HEK293 (cell line): Measurements from ENCODE around the gene PA2G4.

Source experiments
- REPIN1 ChIP-seq: fragments of 450-650 bp; formaldehyde crosslinking; IDR thresholded peaks from 2 replicates; pipeline ENCODE4 v1.5.1; 2017; ENCODE audit warnings: missing biosample characterization, missing genetic modification characterization, low read depth
- SP7 ChIP-seq: fragments of 450-650 bp; formaldehyde crosslinking; IDR thresholded peaks from 2 replicates; pipeline ENCODE4 v1.5.1; 2016; ENCODE audit warnings: missing biosample characterization, missing genetic modification characterization
- TRIM28 ChIP-seq: IDR thresholded peaks from 2 replicates; pipeline ENCODE4 v1.6.1; 2011; ENCODE audit warnings: low read length, control low read depth, borderline replicate concordance
- WT1 ChIP-seq: fragments of 450-650 bp; formaldehyde crosslinking; IDR thresholded peaks from 2 replicates; pipeline ENCODE4 v1.5.1; 2016; ENCODE audit warnings: missing biosample characterization, missing genetic modification characterization
- ZFP37 ChIP-seq: fragments of 450-650 bp; formaldehyde crosslinking; IDR thresholded peaks from 2 replicates; pipeline ENCODE4 v1.5.1; 2016; ENCODE audit warnings: missing biosample characterization, missing genetic modification characterization
- ZNF138 ChIP-seq: fragments of 450-650 bp; formaldehyde crosslinking; IDR thresholded peaks from 2 replicates; pipeline ENCODE4 v1.5.1; 2016; ENCODE audit warnings: missing biosample characterization, missing genetic modification characterization, borderline replicate concordance
- ZNF776 ChIP-seq: fragments of 450-650 bp; formaldehyde crosslinking; IDR thresholded peaks from 2 replicates; pipeline ENCODE4 v1.5.0; 2017; ENCODE audit warnings: missing biosample characterization, missing genetic modification characterization, borderline replicate concordance
- TF ChIP-seq, protein P1 (sequence below): fragments of 450-650 bp; formaldehyde crosslinking; IDR thresholded peaks from 2 replicates; pipeline ENCODE4 v1.5.1; 2016; ENCODE audit warnings: missing biosample characterization, missing genetic modification characterization

DNA sequence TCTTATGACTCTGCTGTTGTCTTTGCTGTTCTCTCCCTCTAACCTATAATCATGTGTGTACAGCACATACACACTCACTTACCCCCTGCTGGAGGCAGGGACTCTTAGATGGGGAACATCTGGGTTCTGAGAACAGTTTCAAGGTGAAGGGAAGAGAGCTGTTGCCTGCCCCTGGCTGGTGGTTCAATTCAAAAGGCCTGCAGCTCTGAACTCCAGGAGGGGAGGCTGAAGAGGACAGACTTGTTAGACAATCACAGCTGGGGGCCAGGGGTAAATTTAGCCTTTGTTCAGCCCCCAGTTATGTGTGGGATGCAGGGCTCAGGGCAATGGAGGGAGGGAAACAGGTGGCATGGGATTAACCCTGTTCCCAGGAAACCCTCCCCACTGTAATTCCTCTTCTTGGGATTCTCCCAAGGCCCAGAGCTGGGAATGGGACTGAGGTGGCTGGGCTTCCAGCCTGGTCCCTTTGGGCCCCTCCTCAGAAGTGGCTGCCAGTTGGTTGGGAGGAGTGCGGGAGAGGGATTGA, 50.0 kb downstream of the PA2G4 start:
- TF ChIP-seq, protein P1, sequence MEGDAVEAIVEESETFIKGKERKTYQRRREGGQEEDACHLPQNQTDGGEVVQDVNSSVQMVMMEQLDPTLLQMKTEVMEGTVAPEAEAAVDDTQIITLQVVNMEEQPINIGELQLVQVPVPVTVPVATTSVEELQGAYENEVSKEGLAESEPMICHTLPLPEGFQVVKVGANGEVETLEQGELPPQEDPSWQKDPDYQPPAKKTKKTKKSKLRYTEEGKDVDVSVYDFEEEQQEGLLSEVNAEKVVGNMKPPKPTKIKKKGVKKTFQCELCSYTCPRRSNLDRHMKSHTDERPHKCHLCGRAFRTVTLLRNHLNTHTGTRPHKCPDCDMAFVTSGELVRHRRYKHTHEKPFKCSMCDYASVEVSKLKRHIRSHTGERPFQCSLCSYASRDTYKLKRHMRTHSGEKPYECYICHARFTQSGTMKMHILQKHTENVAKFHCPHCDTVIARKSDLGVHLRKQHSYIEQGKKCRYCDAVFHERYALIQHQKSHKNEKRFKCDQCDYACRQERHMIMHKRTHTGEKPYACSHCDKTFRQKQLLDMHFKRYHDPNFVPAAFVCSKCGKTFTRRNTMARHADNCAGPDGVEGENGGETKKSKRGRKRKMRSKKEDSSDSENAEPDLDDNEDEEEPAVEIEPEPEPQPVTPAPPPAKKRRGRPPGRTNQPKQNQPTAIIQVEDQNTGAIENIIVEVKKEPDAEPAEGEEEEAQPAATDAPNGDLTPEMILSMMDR (tag by site-specific recombination), result no peak
- no peak for TF ChIP-seq WT1 (tag by site-specific recombination)
- no peak for TF ChIP-seq ZNF776
- no peak for TF ChIP-seq TRIM28
- no peak for TF ChIP-seq ZFP37 (tag by site-specific recombination)
- peak; percentile 97 for TF ChIP-seq SP7 (tag by site-specific recombination)
- no peak for TF ChIP-seq REPIN1 (tag by site-specific recombination)
- TF ChIP-seq ZNF138 (tag by site-specific recombination), result no peak
